T47D (cell line): Measurements from ENCODE around the gene CCK.
A peak's percentile ranks its signal among the peaks of the same experiment; 100 is the strongest.

Experiments
- DNase-seq, 2 experiments: peaks; one replicate each; pipeline versions ENCODE4 v3.0.0 to v3.0.0-alpha.2; 2011 to 2012; ENCODE audit warnings: low read depth in 1 of 2, low spot score in 1 of 2
- JUND ChIP-seq: IDR thresholded peaks from 2 replicates; pipeline ENCODE4 v1.6.1; 2012; ENCODE audit warnings: low read depth
- in situ Hi-C: cut with HindIII; loops from 2 replicates; pipeline ENCODE4 v1.10.0; 2016; ENCODE audit warnings: low sequenced_read_pairs, low pct_unique_long_range_greater_than_20kb

Gene CCK

GRCh38 chr3:42263354-42264346, 2.3 kb downstream of the CCK start:
- TF ChIP-seq JUND: no peak
- in situ Hi-C loops: no loop called here
- no peak for DNase-seq

GRCh38 chr3:42262525-42262924, 3.5 kb downstream of the CCK start:
- DNase-seq: peak in 1 of 2 experiments; percentile 18
- TF ChIP-seq JUND: no peak
- in situ Hi-C loops: no loop called here

- in situ Hi-C loops: no loop called here
- peak in 1 of 2 experiments; percentile 20 for DNase-seq
- no peak for TF ChIP-seq JUND
Observed at GRCh38 chr3:42257007-42257406, 9.0 kb downstream of the CCK start.

GRCh38 chr3:42256135-42256819, 9.7 kb downstream of the CCK start:
- TF ChIP-seq JUND: no peak
- in situ Hi-C loops: no loop called here
- no peak for DNase-seq

DNA sequence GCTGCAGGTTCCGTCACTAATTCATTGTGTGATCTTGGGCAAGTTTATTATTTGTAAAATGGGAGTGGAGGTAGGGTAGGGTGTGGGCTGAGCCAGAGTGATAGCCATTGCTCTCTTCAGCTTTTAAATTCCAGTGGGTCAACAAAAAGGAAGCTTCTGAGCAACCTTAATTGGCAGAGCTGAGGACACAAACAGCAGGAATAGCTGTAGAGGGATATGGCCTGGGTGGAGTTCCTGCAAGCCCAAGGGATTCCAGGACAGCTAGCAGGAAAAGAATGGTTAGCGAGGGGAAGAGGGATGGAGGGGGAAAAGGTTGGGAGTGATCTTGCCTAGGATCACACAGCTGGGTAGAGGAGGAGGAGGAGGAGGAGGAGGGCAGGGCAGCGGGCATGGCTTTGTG, 11.4 kb downstream of the CCK start:
- no peak for TF ChIP-seq JUND
- DNase-seq: no peak
- in situ Hi-C loops: no loop called here

DNA sequence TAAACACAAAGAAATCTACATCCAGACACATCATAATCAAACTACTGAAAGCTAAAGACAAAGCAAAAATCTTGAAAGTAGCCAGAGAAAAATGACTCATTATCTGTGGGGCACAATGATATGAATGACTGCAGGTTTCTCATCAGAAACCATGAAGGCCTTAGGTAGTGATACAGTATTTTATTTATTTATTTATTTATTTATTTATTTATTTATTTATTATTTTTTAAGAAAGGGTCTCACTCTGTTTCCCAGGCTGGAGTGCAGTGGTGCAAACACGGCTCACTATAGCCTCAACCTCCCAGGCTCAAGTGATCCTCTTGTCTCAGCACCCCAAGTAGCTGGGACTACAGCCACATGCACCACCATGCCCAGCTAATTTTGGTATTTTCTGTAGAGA, 15.2 kb downstream of the CCK start:
- in situ Hi-C loops: no loop called here
- TF ChIP-seq JUND: no peak
- DNase-seq: no peak

DNA sequence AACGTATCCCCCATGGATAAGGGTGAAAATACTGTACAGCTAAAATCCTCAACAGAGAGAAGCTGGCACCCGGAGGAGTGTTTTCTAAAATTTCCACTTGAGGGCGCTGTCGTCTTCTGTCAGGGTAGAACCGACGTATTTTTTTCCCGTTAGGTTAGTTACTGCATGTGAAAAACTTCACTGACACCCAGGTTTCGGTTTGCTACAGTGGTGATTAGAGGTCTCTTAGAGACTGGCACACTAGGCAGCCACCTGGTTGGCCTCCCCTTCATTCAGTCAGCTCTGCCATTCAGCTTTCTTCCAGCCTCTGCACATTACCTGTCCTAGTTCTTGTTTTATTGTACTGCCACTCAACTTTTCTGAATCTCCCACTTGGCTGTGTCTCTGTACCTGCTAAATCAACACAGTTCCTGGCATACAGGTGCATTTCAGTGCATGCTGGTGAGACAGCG, 18.4 kb downstream of the CCK start:
- TF ChIP-seq JUND: no peak
- DNase-seq: peak; percentile 69 to 80
- in situ Hi-C loops: no loop called here

DNA sequence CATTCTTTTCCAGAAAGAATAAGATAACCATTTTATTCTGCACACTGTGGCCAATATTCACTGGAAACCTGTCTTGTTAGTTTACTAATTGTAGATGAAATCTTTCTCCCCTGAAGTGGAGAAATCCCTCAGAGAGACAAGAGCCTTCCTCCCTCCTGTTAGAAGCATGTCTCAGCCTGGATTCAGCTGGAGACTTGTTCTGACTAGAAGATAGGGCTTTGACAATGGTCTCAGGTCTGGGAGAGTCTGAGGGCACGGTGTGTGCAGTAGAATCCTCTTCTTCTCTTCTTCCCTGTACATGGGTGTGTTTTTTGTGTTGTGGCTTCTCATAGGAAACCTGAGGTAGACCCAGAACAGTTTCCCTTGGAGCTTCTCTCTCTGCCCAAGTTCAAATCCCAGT, 19.9 kb downstream of the CCK start:
- in situ Hi-C loops: no loop called here
- TF ChIP-seq JUND: no peak
- no peak for DNase-seq

DNA sequence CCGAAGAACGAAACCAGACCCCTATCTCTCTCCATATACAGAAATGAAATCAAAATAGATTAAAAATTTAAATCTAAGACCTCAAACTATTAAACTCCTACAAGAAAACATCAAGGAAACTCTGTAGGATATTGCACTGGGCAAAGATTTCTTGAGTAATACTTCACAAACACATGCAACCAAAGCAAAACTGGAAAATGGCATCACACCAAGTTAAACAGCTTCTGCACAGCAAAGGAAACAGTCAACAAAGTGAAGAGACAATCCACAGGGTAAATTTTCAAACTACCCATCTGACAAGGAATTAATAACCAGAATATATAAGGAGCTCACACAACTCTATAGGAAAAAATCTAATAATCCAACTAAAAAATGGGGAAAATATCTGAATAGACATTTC, 29.4 kb downstream of the CCK start:
- no peak for TF ChIP-seq JUND
- DNase-seq: peak in 1 of 2 experiments; percentile 40
- in situ Hi-C loops: no loop called here

DNA sequence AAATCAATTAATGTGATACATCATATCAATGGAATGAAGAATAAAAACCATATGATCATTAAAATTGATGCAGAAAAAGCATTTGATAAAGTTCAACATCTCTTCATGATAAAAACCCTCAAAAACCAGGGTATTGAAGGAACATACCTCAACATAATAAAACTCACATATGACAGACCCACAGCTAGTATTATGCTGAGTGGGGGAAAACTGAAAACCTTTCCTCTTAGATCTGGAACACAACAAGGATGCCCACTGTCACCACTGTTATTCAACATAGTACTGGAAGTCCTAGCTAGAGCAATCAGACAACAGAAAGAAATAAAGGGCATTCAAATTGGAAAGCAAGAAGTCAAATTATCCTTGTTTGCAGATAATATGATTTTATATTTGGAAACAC, 30.5 kb downstream of the CCK start:
- in situ Hi-C loops: no loop called here
- TF ChIP-seq JUND: no peak
- no peak for DNase-seq

- in situ Hi-C loops: no loop called here
- TF ChIP-seq JUND: no peak
- DNase-seq: no peak
Observed at GRCh38 chr3:42230860-42231259, 35.1 kb downstream of the CCK start.

DNA sequence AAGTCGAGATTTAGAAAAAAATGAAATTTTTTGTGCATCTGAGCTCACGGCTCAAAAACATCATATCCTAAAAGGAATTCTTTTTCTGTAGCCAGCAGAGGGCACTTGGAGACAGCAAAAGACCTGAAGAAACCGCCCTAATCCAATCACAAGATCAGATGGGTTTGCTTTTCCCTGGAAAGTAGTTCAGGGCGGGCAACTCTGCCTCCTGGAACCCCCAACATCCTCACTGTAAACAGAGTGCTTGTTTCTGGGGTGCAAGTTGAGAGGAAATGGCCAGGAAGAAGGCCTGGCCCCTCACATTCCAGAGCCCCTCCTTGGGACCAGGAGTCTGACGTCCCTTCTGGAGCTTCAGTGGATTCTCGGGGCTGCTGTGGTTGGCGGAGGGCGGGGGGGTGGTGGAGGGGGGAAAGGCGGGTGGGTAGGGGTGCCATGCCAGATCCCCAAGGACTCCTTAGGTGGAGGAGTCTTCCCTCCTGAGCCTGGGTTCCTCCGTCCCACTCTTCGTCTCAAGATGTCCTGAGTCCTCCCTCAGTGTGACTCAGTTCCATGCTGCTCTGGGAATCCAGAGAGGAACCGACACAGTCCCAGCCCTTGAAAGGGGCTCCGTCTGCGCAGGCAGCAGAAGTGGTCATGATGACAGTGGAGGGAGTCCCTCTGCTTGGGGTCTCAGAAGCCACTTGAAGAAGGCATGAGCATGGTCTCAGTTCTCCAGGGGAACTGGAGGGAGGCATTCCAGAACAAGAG, 35.9 kb downstream of the CCK start:
- in situ Hi-C loops: no loop called here
- peak; percentile 60 to 81 for DNase-seq
- TF ChIP-seq JUND: no peak
